Adrenal gland (tissue), 12 donors: ENCODE results near the gene OMP. TPM values are rescaled to one million over a fixed set of nuclear protein-coding genes. Genes with fewer than 3 reads are reported as not detected.

Experiments
- DNase-seq, 7 donors: peaks; one replicate each; pipeline ENCODE4 v3.0.0-alpha.2; 2019 to 2020
- H3K27ac ChIP-seq, 5 donors: fragments of 200-600 bp; sonication (generic) in 4 of 5; 1 replicate in 3 of 5; 2 replicates in 2 of 5; pipeline versions ENCODE4 v1.5.1 to v1.8.0; 2016 to 2020; ENCODE audit warnings: mild to moderate bottlenecking in 1 of 5
- H3K27me3 ChIP-seq: fragments of 200-600 bp; 2 replicates; pipeline ENCODE4 v1.8.0; 2021
- H3K36me3 ChIP-seq, 2 donors: fragments of 200-600 bp; replicated peaks in 1 of 2; 1 replicate in 1 of 2; 2 replicates in 1 of 2; pipeline versions ENCODE4 v1.5.1 to v1.8.0; 2018 to 2022
- H3K4me1 ChIP-seq, 2 donors: fragments of 200-600 bp; replicated peaks in 1 of 2; 1 replicate in 1 of 2; 2 replicates in 1 of 2; pipeline versions ENCODE4 v1.5.1 to v1.8.0; 2018 to 2021
- H3K4me3 ChIP-seq, 4 donors: fragments of 200-600 bp; sonication (generic) in 3 of 4; one replicate each; pipeline ENCODE4 v1.5.1; 2016 to 2018
- H3K9me3 ChIP-seq, 3 donors: fragments of 200-600 bp; sonication (generic) in 1 of 3; replicated peaks in 1 of 3; 1 replicate in 2 of 3; 2 replicates in 1 of 3; pipeline versions ENCODE4 v1.5.1 to v1.8.0; 2016 to 2021
- POLR2A ChIP-seq, 2 donors: fragments of 450-650 bp; IDR thresholded peaks; one replicate each; pipeline ENCODE4 v1.6.1; 2017; ENCODE audit warnings: antibody characterized with exemption in 2 of 2, mild to moderate bottlenecking in 2 of 2, moderate library complexity in 1 of 2
- WGBS, 4 donors: extraction: QIAGEN DNeasy Blood & Tissue Kit in 2 of 4; methylation state at CpG; one replicate each; pipeline versions ENCODE4 v1.1.5 to v1.1.7; 2013 to 2017; 5-methylcytosine and 5-hydroxymethylcytosine counted together
- intact Hi-C, 2 donors: fragments of 100-400 bp; cut with DNase I; formaldehyde crosslinking; loops; one replicate each; pipeline versions ENCODE4 v1.14.1 to v1.15.0; 2022 to 2023
- polyA plus RNA-seq, 3 donors: library from polyadenylated mRNA; stranded (reverse); fragments of 200-250 nt in 2 of 3; fragments of 350-450 nt in 1 of 3; fragmentation: Illumina TruSeq in 1 of 3; extraction: RNeasy Lipid Tissue Mini Kit (QIAGEN cat#74804) in 1 of 3; gene quantifications; one replicate each; pipeline ENCODE4 v1.2.3, GENCODE V29; 2013 to 2014
- total RNA-seq, 9 donors: library from RNA; depleted of rRNA in 4 of 9; stranded (reverse); fragments of >200 nt in 4 of 9; fragments of 120-200 nt in 1 of 9; fragmentation: NEBNext Ultra II Directional in 1 of 9; extraction: Animal tissue kit (Norgen Biotek cat#: 25700) in 1 of 9; gene quantifications; one replicate each; pipeline versions ENCODE4 v1.1.0 to v1.2.4, GENCODE V29; 2013 to 2023
- TF ChIP-seq, protein P1 (sequence below), 6 experiments: fragments of 450-650 bp in 4 of 6; fragments of 200-600 bp in 2 of 6; sonication (generic) in 1 of 6; IDR thresholded peaks; 1 replicate in 5 of 6; 2 replicates in 1 of 6; pipeline versions ENCODE4 v1.5.1 to v1.8.0; 2016 to 2021; ENCODE audit warnings: antibody characterized with exemption in 6 of 6, mild to moderate bottlenecking in 2 of 6, moderate library complexity in 1 of 6
- donor health status: healthy with polysubstance abuse.
- donor health status: Bipolar disorder and iron deficiency.
- donor health status: DM: yes; HTN: yes; CAD: no.
- donor health status: DM: no; HTN: no; CAD: no.
- donor health status: DM: no; HTN: no; CAD: no.
- donor health status: DM: yes; HTN: yes; CAD: no.

The OMP gene
- total and polyA plus RNA-seq, 12 donors: 0.50 to 1.6 (median 0.92) TPM; not detected in 9

DNA sequence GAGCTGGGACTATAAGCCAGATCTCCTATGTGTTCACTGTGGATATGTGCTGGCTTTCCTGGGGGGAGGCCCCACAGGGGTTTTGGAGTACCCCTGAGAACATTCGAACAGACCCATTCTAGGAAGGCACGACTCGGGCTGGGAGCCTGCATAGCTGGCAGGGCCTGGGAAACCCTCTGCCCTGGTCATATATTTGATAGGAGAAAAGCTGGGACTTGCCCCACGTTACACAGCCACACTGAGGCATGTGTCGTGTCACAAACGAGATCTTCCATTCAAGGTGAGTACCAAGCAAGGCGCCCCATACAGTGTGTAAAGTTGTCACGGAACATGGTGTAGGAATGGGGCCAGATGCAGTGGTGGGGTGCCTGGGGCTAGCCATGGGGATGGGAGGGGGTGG, 36.6 kb downstream of the OMP start:
- Histone ChIP-seq H3K27me3 (no peaks in the 10 kb centered on the region), H3K36me3 (no peaks in the 10 kb centered on the region), H3K27ac (peak overlapping the region in 4 of 5 donors; percentile 21 to 86 (median 82)), H3K9me3 (no peaks in the 10 kb centered on the region), H3K4me3 (no peak overlapping the region), H3K4me1 (peaks cover 24 to 60% of the 10 kb centered on the region in 2 donors)
- WGBS, 4 donors: 87 to 93% (median 91%) methylated on average over 6 to 8 of the region's 8 CpGs
- intact Hi-C loops: no loop called here
- TF ChIP-seq POLR2A (IDR thresholded peaks at IDR 0.05): no peak
- TF ChIP-seq, protein P1, sequence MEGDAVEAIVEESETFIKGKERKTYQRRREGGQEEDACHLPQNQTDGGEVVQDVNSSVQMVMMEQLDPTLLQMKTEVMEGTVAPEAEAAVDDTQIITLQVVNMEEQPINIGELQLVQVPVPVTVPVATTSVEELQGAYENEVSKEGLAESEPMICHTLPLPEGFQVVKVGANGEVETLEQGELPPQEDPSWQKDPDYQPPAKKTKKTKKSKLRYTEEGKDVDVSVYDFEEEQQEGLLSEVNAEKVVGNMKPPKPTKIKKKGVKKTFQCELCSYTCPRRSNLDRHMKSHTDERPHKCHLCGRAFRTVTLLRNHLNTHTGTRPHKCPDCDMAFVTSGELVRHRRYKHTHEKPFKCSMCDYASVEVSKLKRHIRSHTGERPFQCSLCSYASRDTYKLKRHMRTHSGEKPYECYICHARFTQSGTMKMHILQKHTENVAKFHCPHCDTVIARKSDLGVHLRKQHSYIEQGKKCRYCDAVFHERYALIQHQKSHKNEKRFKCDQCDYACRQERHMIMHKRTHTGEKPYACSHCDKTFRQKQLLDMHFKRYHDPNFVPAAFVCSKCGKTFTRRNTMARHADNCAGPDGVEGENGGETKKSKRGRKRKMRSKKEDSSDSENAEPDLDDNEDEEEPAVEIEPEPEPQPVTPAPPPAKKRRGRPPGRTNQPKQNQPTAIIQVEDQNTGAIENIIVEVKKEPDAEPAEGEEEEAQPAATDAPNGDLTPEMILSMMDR (IDR thresholded peaks at IDR 0.05): no peak
- no peak for DNase-seq

DNA sequence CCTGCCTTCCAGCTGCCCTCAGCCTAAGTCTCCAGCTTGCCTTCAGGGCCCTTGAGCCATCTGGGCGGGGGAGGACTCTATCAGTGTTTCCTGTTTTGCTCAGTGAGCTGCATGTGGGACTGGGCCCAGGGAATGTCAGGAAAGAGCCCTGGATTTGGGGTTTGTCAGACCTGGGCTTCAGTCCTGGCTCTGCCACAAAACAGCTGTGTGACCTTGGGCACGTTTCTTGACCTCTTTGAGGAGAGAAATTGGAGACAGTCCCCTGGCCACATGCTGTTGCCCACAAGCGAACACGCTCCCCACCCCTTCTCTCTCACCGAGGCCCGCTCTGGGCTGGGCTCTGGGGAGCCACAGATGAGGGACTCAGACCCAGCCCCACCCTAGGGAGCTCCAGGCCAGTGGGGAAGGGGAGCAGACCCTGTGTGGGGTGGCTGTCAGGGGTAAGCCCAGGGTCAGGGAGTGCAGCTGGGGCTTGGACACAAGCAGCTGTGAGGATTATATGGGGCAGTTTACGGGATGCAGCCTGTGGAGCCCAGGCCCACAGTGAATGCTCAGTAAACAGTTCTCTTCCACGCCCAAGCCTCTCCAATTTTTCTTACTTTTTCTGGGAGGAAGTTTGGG, 37.7 kb downstream of the OMP start:
- no peaks in the 10 kb centered on the region for H3K27me3 ChIP-seq
- H3K4me3 ChIP-seq: no peak overlapping the region
- intact Hi-C loops: loop anchor here in 1 of 2 donors (5.0 kb wide), 1 partner anchor 42 kb away; no protein-coding TSS in a partner anchor
- TF ChIP-seq, protein P1 (IDR thresholded peaks at IDR 0.05): no peak
- peak in 1 of 2 donors; percentile 40 for TF ChIP-seq POLR2A (IDR thresholded peaks at IDR 0.05)
- peaks cover 24 to 57% of the 10 kb centered on the region in 2 donors for H3K4me1 ChIP-seq
- peak; percentile 84 to 96 (median 93) for DNase-seq
- peak overlapping the region; percentile 30 to 86 (median 78) for H3K27ac ChIP-seq
- no peaks in the 10 kb centered on the region for H3K36me3 ChIP-seq
- H3K9me3 ChIP-seq: no peaks in the 10 kb centered on the region
- WGBS, 4 donors: 37 to 41% (median 40%) methylated on average over 4 to 8 of the region's 8 CpGs

DNA sequence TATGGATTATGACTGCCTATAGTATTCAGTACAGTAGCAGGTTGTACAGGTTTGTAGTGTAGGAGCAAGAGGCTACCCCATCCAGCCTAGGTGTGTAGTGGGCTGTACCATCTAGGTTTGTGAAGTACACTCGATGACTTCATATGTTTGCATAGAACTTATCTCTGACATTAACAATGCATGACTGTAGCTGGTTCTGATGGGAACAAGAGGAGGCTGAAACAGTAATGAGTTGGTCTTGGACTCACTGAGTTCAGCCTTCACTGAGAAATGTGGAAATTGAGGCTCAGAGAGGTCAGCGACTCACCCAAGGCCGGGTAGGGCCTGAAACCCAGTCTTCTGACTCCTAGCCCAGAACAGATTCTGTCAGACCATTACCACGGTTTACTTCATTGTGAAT, 38.4 kb downstream of the OMP start:
- no peaks in the 10 kb centered on the region for H3K9me3 ChIP-seq
- H3K27ac ChIP-seq: peak overlapping the region in 4 of 5 donors; percentile 54 to 86 (median 82)
- WGBS, 4 donors: 35 to 68% (median 55%) methylated on average over 4 of the region's 4 CpGs
- peak in 3 of 7 donors; percentile 46 to 67 (median 54) for DNase-seq
- H3K4me1 ChIP-seq: peaks cover 21 to 50% of the 10 kb centered on the region in 2 donors
- H3K4me3 ChIP-seq: no peak overlapping the region
- no peaks in the 10 kb centered on the region for H3K27me3 ChIP-seq
- intact Hi-C loops: loop anchor here in 1 of 2 donors (5.0 kb wide), 1 partner anchor 41 kb away; no protein-coding TSS in a partner anchor
- H3K36me3 ChIP-seq: no peaks in the 10 kb centered on the region
- no peak for TF ChIP-seq POLR2A (IDR thresholded peaks at IDR 0.05)
- TF ChIP-seq, protein P1 (IDR thresholded peaks at IDR 0.05): no peak

DNA sequence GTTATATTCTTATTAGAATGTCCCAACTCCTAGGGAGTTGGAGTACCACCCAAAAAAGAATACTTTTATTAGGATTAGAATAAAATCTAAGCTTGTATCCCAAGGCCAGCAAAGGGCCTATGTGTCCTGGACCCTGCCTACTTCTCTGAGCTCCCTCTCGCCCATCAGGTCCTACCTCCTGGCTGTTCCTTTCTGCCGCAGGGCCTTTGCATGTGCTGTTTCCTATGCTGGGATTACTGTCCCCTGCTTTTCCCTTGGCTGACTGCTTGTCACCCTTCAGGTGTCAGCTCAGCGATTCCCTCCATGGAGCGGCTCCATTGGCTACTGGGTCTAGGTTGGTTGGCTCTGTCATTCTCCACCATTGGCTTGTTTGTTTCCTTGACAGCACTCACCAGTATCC, 38.8 kb downstream of the OMP start:
- intact Hi-C loops: loop anchor here in 1 of 2 donors (5.0 kb wide), 1 partner anchor 41 kb away; no protein-coding TSS in a partner anchor
- TF ChIP-seq POLR2A (IDR thresholded peaks at IDR 0.05): no peak

More for the DNA sequence above, 38.8 kb downstream of the OMP start:
- DNase-seq: no peak
- Histone ChIP-seq H3K4me3 (no peak overlapping the region), H3K36me3 (no peaks in the 10 kb centered on the region), H3K9me3 (no peaks in the 10 kb centered on the region), H3K4me1 (peaks cover 16 to 46% of the 10 kb centered on the region in 2 donors), H3K27me3 (no peaks in the 10 kb centered on the region), H3K27ac (peak overlapping the region in 1 of 5 donors; percentile 86)
- WGBS, 4 donors: 95 to 100% (median 96%) methylated on average over 4 of the region's 4 CpGs
